PFSK-1 (cell line): ENCODE measurements around the gene S100A16.

ENCODE experiments used
- FOXP2 ChIP-seq: optimal IDR thresholded peaks from 2 replicates; pipeline ENCODE3; 2011; ENCODE audit warnings: borderline replicate concordance, control low read depth, inconsistent platforms; ENCODE audit not compliant: insufficient read depth; ENCODE audit errors: extremely low read length, extremely low read depth
- POLR2AphosphoS5 ChIP-seq: IDR thresholded peaks from 2 replicates; pipeline ENCODE4 v1.6.1; 2012; ENCODE audit warnings: low read depth, mild to moderate bottlenecking, control low read depth, low read length, moderate library complexity
- SIN3A ChIP-seq: IDR thresholded peaks from 2 replicates; pipeline ENCODE4 v1.6.1; 2012; ENCODE audit warnings: mild to moderate bottlenecking, low read length, moderate library complexity, borderline replicate concordance; ENCODE audit not compliant: insufficient read depth
- TAF1 ChIP-seq: IDR thresholded peaks from 2 replicates; pipeline ENCODE4 v1.6.1; 2012; ENCODE audit warnings: low read length, control low read depth, borderline replicate concordance; ENCODE audit not compliant: insufficient read depth

DNA sequence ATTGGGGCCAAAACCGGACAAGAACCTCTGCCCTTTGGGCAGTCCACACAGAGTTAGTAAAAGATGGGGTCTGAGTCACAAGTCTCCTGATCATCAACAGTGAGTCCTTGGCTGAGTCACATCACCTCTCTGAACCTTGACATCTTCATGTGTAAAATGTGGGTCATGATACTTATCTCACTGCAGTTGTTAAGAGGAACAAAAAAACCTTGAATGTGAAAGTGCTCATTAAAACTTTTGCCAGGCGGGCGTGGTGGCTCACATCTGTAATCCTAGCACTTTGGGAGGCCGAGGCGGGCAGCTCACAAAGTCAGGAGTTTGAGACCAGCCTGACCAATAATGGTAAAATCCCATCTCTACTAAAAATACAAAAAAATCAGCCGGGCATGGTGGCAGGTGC, 15.7 kb downstream of the S100A16 start:
- no peak for TF ChIP-seq POLR2AphosphoS5
- no peak for TF ChIP-seq TAF1
- TF ChIP-seq SIN3A: no peak
- no peak for TF ChIP-seq FOXP2
